Keratinocyte (primary cell): ENCODE measurements around the gene SMIM28.

ENCODE experiments used
- CTCF ChIP-seq, 3 experiments: IDR thresholded peaks in 1 of 3; conservative IDR thresholded peaks in 1 of 3; optimal IDR thresholded peaks in 1 of 3; 2 replicates in 2 of 3; 3 replicates in 1 of 3; pipeline versions ENCODE3 to v1.5.1; 2011; ENCODE audit warnings: low read length in 3 of 3, mild to moderate bottlenecking in 3 of 3, moderate library complexity in 2 of 3, control low read depth in 1 of 3, inconsistent platforms in 1 of 3; ENCODE audit not compliant: insufficient read depth in 2 of 3; ENCODE audit errors: extremely low read depth in 1 of 3
- EZH2 ChIP-seq: IDR thresholded peaks from one replicate; pipeline ENCODE4 v1.6.1; 2012; ENCODE audit warnings: inconsistent platforms, mild to moderate bottlenecking, low read length, moderate library complexity

- TF ChIP-seq CTCF (optimal IDR thresholded peaks at IDR 0.05 in 1 of 3, IDR thresholded peaks at IDR 0.05 in 1 of 3, conservative IDR thresholded peaks at IDR 0.05 in 1 of 3; ENCODE audit: extremely low read depth in 1 of 3, insufficient read depth in 2 of 3, low read length in 3 of 3): no peak
- TF ChIP-seq EZH2: no peak
Observed at GRCh38 chr6:138431256-138432062, 53.8 kb downstream of the SMIM28 start.
